Endothelial cell of umbilical vein (primary cell): ENCODE results near the gene DEXI. TPM values are rescaled to one million over a fixed set of nuclear protein-coding genes. Genes with fewer than 3 reads are reported as not detected.

ENCODE experiments used
- BruUV-seq: library from RNA; stranded (reverse); fragments of 400-500 nt; replicated peaks from 2 replicates; lab custom pipeline; 2021; lab: Mats Ljungman, UMichigan
- CTCF ChIA-PET: fragments of 300-600, 350-600 bp; sonication (Branson Sonifier 250); formaldehyde crosslinking; loops from one replicate; lab custom pipeline; 2021; ENCODE audit warnings: antibody characterized with exemption, inconsistent platforms; lab: Charles Lee
- POLR2A ChIA-PET: fragments of 300-600, 350-600 bp; sonication (Branson Sonifier 250); formaldehyde crosslinking; loops from one replicate; lab custom pipeline; 2021; ENCODE audit warnings: antibody characterized with exemption, inconsistent platforms; lab: Charles Lee
- DNase-seq: peaks from one replicate; pipeline ENCODE4 v3.0.0-alpha.2; 2011; ENCODE audit warnings: low read depth, low spot score
- FAIRE-seq: peaks from 2 replicates; lab custom pipeline; 2011; peaks lifted over from hg19 to GRCh38; lab: Jason Lieb, UNC
- H2AFZ ChIP-seq: 2 replicates; pipeline ENCODE4 v1.6.0; 2012; ENCODE audit warnings: low read depth, low read length, control low read depth, inconsistent platforms
- H3K27ac ChIP-seq: 2 replicates; pipeline ENCODE4 v1.5.1; 2011; ENCODE audit warnings: low read depth, mild to moderate bottlenecking, control low read depth, low read length, moderate library complexity; ENCODE audit not compliant: insufficient read depth
- H3K27me3 ChIP-seq, 2 experiments: 2 replicates each; pipeline versions ENCODE4 v1.6.0 to v1.6.1; 2011; ENCODE audit warnings: low read length in 2 of 2, mixed read lengths in 1 of 2; ENCODE audit not compliant: control insufficient read depth in 2 of 2, insufficient read depth in 2 of 2
- H3K36me3 ChIP-seq, 2 experiments: 2 replicates in 1 of 2; 3 replicates in 1 of 2; pipeline ENCODE4 v1.5.1; 2011; ENCODE audit warnings: low read length in 2 of 2, mild to moderate bottlenecking in 1 of 2, moderate library complexity in 1 of 2; ENCODE audit not compliant: control insufficient read depth in 2 of 2, insufficient read depth in 2 of 2; ENCODE audit errors: extremely low read depth in 1 of 2
- H3K4me1 ChIP-seq: 3 replicates; pipeline ENCODE4 v1.5.1; 2011; ENCODE audit warnings: mild to moderate bottlenecking, low read length; ENCODE audit not compliant: control insufficient read depth, insufficient read depth; ENCODE audit errors: extremely low read depth
- H3K4me2 ChIP-seq: 2 replicates; pipeline ENCODE4 v1.6.1; 2011; ENCODE audit warnings: low read length, control low read depth, mixed read lengths; ENCODE audit not compliant: insufficient read depth
- H3K4me3 ChIP-seq, 3 experiments: fragments of 200-600 bp in 1 of 3; sonication (generic), shearing (Covaris generic) in 1 of 3; replicated peaks in 1 of 3; 2 replicates each; pipeline ENCODE4 v1.5.1; 2011 to 2016; ENCODE audit warnings: control low read depth in 3 of 3, low read length in 3 of 3, mild to moderate bottlenecking in 2 of 3, inconsistent platforms in 1 of 3, low read depth in 1 of 3, moderate library complexity in 1 of 3; ENCODE audit not compliant: insufficient read depth in 1 of 3
- H3K79me2 ChIP-seq: 2 replicates; pipeline ENCODE4 v1.6.0; 2012; ENCODE audit warnings: low read length, inconsistent platforms; ENCODE audit not compliant: control insufficient read depth, insufficient read depth
- H3K9ac ChIP-seq: replicated peaks from 2 replicates; pipeline ENCODE3; 2011; ENCODE audit warnings: low read length, control low read depth; ENCODE audit not compliant: insufficient read depth; ENCODE audit errors: extremely low read depth
- H3K9me1 ChIP-seq: replicated peaks from 3 replicates; pipeline ENCODE4 v1.6.0; 2011; ENCODE audit warnings: mild to moderate bottlenecking, low read length; ENCODE audit not compliant: control insufficient read depth, insufficient read depth; ENCODE audit errors: extremely low read depth
- H3K9me3 ChIP-seq: replicated peaks from 2 replicates; pipeline ENCODE4 v1.5.1; 2012; ENCODE audit warnings: low read length, inconsistent platforms; ENCODE audit not compliant: control insufficient read depth, insufficient read depth
- H4K20me1 ChIP-seq: replicated peaks from 2 replicates; pipeline ENCODE3; 2011; ENCODE audit warnings: mild to moderate bottlenecking, low read length; ENCODE audit not compliant: control insufficient read depth, insufficient read depth; ENCODE audit errors: extremely low read depth
- EZH2 ChIP-seq: IDR thresholded peaks from 2 replicates; pipeline ENCODE4 v1.6.1; 2012; ENCODE audit warnings: borderline replicate concordance, low read depth, mild to moderate bottlenecking, moderate library complexity, low read length, inconsistent platforms; ENCODE audit not compliant: severe bottlenecking
- FOS ChIP-seq: IDR thresholded peaks from 2 replicates; pipeline ENCODE4 v1.6.1; 2011; ENCODE audit warnings: mild to moderate bottlenecking, low read length, moderate library complexity, borderline replicate concordance; ENCODE audit not compliant: insufficient read depth
- GATA2 ChIP-seq: IDR thresholded peaks from 2 replicates; pipeline ENCODE4 v1.7.0; 2011; ENCODE audit warnings: low read depth, mild to moderate bottlenecking, moderate library complexity, mixed read lengths, low read length; ENCODE audit not compliant: insufficient read length, insufficient read depth
- JUN ChIP-seq: IDR thresholded peaks from 2 replicates; pipeline ENCODE4 v1.6.1; 2011; ENCODE audit warnings: borderline replicate concordance, low read depth; ENCODE audit not compliant: insufficient read length, insufficient read depth
- POLR2A ChIP-seq: IDR thresholded peaks from 2 replicates; pipeline ENCODE4 v1.6.1; 2012; ENCODE audit warnings: low read depth, mild to moderate bottlenecking, control low read depth, low read length
- POLR2AphosphoS5 ChIP-seq: IDR thresholded peaks from 2 replicates; pipeline ENCODE4 v1.6.1; 2012; ENCODE audit warnings: low read depth, mild to moderate bottlenecking, control low read depth, low read length, moderate library complexity; ENCODE audit not compliant: insufficient read depth
- dilution Hi-C: fragments of 300-500 bp; cut with MboI; formaldehyde crosslinking; loops from one replicate; pipeline ENCODE4 v1.15.0; 2019; ENCODE audit warnings: low sequenced_read_pairs; ENCODE audit not compliant: extremely low pct_ligation_motif_present
- intact Hi-C: fragments of 100-400 bp; cut with micrococcal nuclease; formaldehyde crosslinking; loops from one replicate; pipeline ENCODE4 v1.10.0; 2022
- polyA plus RNA-seq, 4 experiments: library from polyadenylated mRNA; depleted of rRNA in 3 of 4; stranded (reverse) in 3 of 4; unstranded in 1 of 4; fragments of >200 nt; gene quantifications; 2 replicates each; pipeline versions ENCODE4 v1.2.1 to v1.2.3, GENCODE V29; 2011 to 2012; ENCODE audit warnings: missing spikeins in 1 of 4
- total RNA-seq: library from RNA; stranded (reverse); gene quantifications from 2 replicates; pipeline ENCODE4 v1.2.3, GENCODE V29; 2021
- TF ChIP-seq, protein P1 (sequence below), 2 donors: IDR thresholded peaks; 1 replicate in 1 of 2; 2 replicates in 1 of 2; pipeline ENCODE4 v1.5.1; 2011; ENCODE audit warnings: low read length in 2 of 2, mild to moderate bottlenecking in 2 of 2, moderate library complexity in 2 of 2, control low read depth in 1 of 2, inconsistent platforms in 1 of 2, low read depth in 1 of 2; ENCODE audit not compliant: insufficient read depth in 1 of 2; ENCODE audit errors: extremely low read depth in 1 of 2
- TF ChIP-seq, protein P2 (sequence below): IDR thresholded peaks from 2 replicates; pipeline ENCODE4 v1.6.1; 2011; ENCODE audit not compliant: insufficient read depth, insufficient read length

The DEXI gene
- total and polyA plus RNA-seq, 2 donors (not counting 3 experiments of a cell fraction or from before 2014, with no cell fraction given) = 32.8 to 69.5 TPM

DNA sequence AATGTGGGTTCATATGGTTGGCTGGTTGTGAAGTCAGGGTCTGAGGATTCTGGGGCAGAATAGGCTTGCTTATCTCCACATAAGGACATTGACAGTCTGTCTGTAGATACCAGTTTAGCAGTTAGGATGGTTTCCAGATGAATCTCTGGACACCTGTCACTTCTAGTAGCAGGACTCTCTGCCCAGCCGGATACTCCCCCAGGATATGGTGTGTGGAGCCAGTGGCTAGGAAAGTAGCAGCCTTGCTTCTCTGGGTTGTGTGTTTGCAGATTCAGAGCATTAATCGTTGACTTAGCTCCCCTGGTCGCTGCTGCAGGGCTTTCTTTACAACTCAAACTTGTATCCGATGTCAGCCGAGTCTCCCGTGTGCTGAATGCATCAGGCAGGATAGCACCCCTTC lies 47.3 kb upstream of the DEXI start:
- no peak for FAIRE-seq
- CTCF ChIA-PET = interaction anchor here (1.5 to 2.4 kb wide), 2 partner anchors 9 to 266 kb away, joined by 4 to 9 read pairs; partner anchors contain the start of gene SOCS1
- DNase-seq = no peak

DNA sequence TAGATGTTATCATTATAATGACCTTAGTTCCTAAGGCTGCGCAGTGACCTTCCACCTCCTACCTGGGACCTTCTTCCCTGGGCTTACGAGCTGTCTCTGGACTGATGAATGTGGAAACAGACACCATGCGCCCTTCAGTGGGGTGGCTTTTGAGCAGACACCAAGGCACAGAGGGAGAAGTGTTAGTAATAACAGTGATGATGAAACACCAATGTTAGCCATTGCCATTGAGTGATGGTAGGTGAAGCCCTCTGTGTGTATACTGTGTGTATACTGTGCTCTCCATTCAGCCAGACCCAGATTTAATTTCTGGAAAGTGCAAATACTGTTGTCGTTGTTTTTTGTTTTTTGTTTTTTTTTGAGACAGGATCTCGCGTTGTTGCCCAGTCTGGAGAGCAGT lies 46.6 kb upstream of the DEXI start:
- ChIA-PET CTCF (interaction anchor here (1.5 to 2.4 kb wide), 2 partner anchors 8 to 267 kb away, joined by 4 to 9 read pairs; partner anchors contain the start of gene SOCS1), POLR2A (no interaction called here)
- Histone ChIP-seq H3K36me3 (no peaks in the 10 kb centered on the region), H3K9me1 (no peaks in the 10 kb centered on the region), H2AFZ (no peak overlapping the region), H3K27ac (no peak overlapping the region), H3K4me2 (no peak overlapping the region), H3K9ac (no peak overlapping the region), H4K20me1 (no peaks in the 10 kb centered on the region), H3K9me3 (no peaks in the 10 kb centered on the region), H3K79me2 (no peaks in the 10 kb centered on the region), H3K27me3 (no peaks in the 10 kb centered on the region), H3K4me1 (peaks cover 15% of the 10 kb centered on the region), H3K4me3 (no peak overlapping the region)
- BruUV-seq = no TSS peak
- DNase-seq (no peak), FAIRE-seq (no peak)
- dilution Hi-C loops = no loop called here
- intact Hi-C loops = no loop called here
- TF ChIP-seq GATA2 (no peak), POLR2A (no peak), JUN (no peak), FOS (no peak), POLR2AphosphoS5 (no peak)
- TF ChIP-seq, protein P1, sequence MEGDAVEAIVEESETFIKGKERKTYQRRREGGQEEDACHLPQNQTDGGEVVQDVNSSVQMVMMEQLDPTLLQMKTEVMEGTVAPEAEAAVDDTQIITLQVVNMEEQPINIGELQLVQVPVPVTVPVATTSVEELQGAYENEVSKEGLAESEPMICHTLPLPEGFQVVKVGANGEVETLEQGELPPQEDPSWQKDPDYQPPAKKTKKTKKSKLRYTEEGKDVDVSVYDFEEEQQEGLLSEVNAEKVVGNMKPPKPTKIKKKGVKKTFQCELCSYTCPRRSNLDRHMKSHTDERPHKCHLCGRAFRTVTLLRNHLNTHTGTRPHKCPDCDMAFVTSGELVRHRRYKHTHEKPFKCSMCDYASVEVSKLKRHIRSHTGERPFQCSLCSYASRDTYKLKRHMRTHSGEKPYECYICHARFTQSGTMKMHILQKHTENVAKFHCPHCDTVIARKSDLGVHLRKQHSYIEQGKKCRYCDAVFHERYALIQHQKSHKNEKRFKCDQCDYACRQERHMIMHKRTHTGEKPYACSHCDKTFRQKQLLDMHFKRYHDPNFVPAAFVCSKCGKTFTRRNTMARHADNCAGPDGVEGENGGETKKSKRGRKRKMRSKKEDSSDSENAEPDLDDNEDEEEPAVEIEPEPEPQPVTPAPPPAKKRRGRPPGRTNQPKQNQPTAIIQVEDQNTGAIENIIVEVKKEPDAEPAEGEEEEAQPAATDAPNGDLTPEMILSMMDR (IDR thresholded peaks at IDR 0.05; ENCODE audit: extremely low read depth in 1 of 2, insufficient read depth in 1 of 2, low read depth in 1 of 2, low read length in 2 of 2) = peak in 1 of 2 donors; percentile 2
- TF ChIP-seq, protein P2, sequence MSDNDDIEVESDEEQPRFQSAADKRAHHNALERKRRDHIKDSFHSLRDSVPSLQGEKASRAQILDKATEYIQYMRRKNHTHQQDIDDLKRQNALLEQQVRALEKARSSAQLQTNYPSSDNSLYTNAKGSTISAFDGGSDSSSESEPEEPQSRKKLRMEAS = no peak

More for the DNA sequence above, 47.3 kb upstream of the DEXI start:
- H3K36me3 ChIP-seq = peaks cover 0 to 3% of the 10 kb centered on the region in 2 experiments
- H2AFZ ChIP-seq = no peak overlapping the region
- intact Hi-C loops = no loop called here
- no TSS peak for BruUV-seq
- POLR2A ChIA-PET = no interaction called here
- TF ChIP-seq FOS (no peak), GATA2 (no peak), POLR2AphosphoS5 (no peak), EZH2 (no peak)
- no peaks in the 10 kb centered on the region for H4K20me1 ChIP-seq
- H3K9me1 ChIP-seq = no peaks in the 10 kb centered on the region
- H3K9ac ChIP-seq = no peak overlapping the region
- no peak overlapping the region for H3K27ac ChIP-seq
- H3K79me2 ChIP-seq = no peaks in the 10 kb centered on the region
- H3K4me2 ChIP-seq = no peak overlapping the region
- H3K9me3 ChIP-seq = no peaks in the 10 kb centered on the region
- peaks cover 15% of the 10 kb centered on the region for H3K4me1 ChIP-seq
- H3K4me3 ChIP-seq = no peak overlapping the region
- no peaks in the 10 kb centered on the region for H3K27me3 ChIP-seq
- dilution Hi-C loops = no loop called here
